H1 (cell line): Measurements from ENCODE around the gene TMEM183A. TPM values are rescaled to one million over a fixed set of nuclear protein-coding genes. Genes with fewer than 3 reads are reported as not detected.

Experiments
- CTCF ChIA-PET: fragments of 300-600 bp; sonication (Branson Sonifier 250); formaldehyde crosslinking; loops from one replicate; lab custom pipeline; 2021; ENCODE audit not compliant: partially characterized antibody; lab: Charles Lee
- POLR2A ChIA-PET: fragments of 300-600 bp; sonication (Branson Sonifier 250); formaldehyde crosslinking; loops from one replicate; lab custom pipeline; 2021; ENCODE audit warnings: inconsistent platforms; ENCODE audit not compliant: partially characterized antibody; lab: Charles Lee
- DNase-seq, 2 experiments: peaks; one replicate each; pipeline versions ENCODE4 v3.0.0 to v3.0.0-alpha.2; 2010 to 2022; ENCODE audit warnings: low spot score in 2 of 2, low read depth in 1 of 2, mixed read lengths in 1 of 2
- FAIRE-seq: peaks from 2 replicates; lab custom pipeline; 2011; peaks lifted over from hg19 to GRCh38; lab: Jason Lieb, UNC
- H2AFZ ChIP-seq: 2 replicates; pipeline ENCODE4 v1.8.1; 2012; ENCODE audit warnings: low read length, inconsistent platforms
- H2AK5ac ChIP-seq: 2 replicates; pipeline ENCODE4 v1.6.1; 2013; ENCODE audit warnings: low read depth, low read length
- H2BK120ac ChIP-seq: replicated peaks from 2 replicates; pipeline ENCODE3; 2013; ENCODE audit warnings: low read depth, low read length, inconsistent platforms
- H2BK12ac ChIP-seq: 2 replicates; pipeline ENCODE4 v1.6.1; 2013; ENCODE audit warnings: low read depth, low read length
- H2BK15ac ChIP-seq: 2 replicates; pipeline ENCODE4 v1.6.1; 2013; ENCODE audit warnings: low read length
- H2BK20ac ChIP-seq: 2 replicates; pipeline ENCODE4 v1.6.1; 2013; ENCODE audit warnings: low read length
- H2BK5ac ChIP-seq: 2 replicates; pipeline ENCODE4 v1.6.1; 2013; ENCODE audit warnings: low read depth, low read length
- H3K14ac ChIP-seq: 2 replicates; pipeline ENCODE4 v1.6.1; 2013; ENCODE audit warnings: inconsistent platforms; ENCODE audit not compliant: insufficient read length
- H3K18ac ChIP-seq: 2 replicates; pipeline ENCODE4 v1.6.1; 2013; ENCODE audit warnings: low read length; ENCODE audit errors: extremely low read depth
- H3K23ac ChIP-seq: 2 replicates; pipeline ENCODE4 v1.6.1; 2013; ENCODE audit warnings: inconsistent platforms; ENCODE audit not compliant: insufficient read length
- H3K23me2 ChIP-seq: 2 replicates; pipeline ENCODE4 v1.6.1; 2013; ENCODE audit warnings: low read depth, low read length
- H3K27ac ChIP-seq: 2 replicates; pipeline ENCODE4 v1.6.1; 2011; ENCODE audit warnings: low read depth, low read length, inconsistent platforms
- H3K27me3 ChIP-seq, 4 experiments: replicated peaks in 1 of 4; 1 replicate in 1 of 4; 2 replicates in 3 of 4; pipeline versions ENCODE4 v1.6.1 to v1.8.1; 2011 to 2013; ENCODE audit warnings: low read length in 3 of 4, mild to moderate bottlenecking in 3 of 4, inconsistent platforms in 2 of 4, mixed read lengths in 2 of 4, moderate library complexity in 1 of 4; ENCODE audit not compliant: control insufficient read depth in 3 of 4, insufficient read depth in 3 of 4; ENCODE audit errors: extremely low read depth in 1 of 4
- H3K36me3 ChIP-seq, 4 experiments: 2 replicates each; pipeline versions ENCODE4 v1.6.1 to v1.8.1; 2011 to 2013; ENCODE audit warnings: mild to moderate bottlenecking in 4 of 4, low read length in 3 of 4, moderate library complexity in 2 of 4, control low read depth in 1 of 4, inconsistent platforms in 1 of 4; ENCODE audit not compliant: insufficient read depth in 4 of 4, control insufficient read depth in 2 of 4
- H3K4ac ChIP-seq: replicated peaks from 2 replicates; pipeline ENCODE3; 2013; ENCODE audit warnings: low read length, low read depth, mixed read lengths, inconsistent platforms; ENCODE audit not compliant: insufficient read length
- H3K4me1 ChIP-seq, 4 experiments: replicated peaks in 1 of 4; 1 replicate in 1 of 4; 2 replicates in 3 of 4; pipeline versions ENCODE4 v1.6.1 to v1.8.1; 2011 to 2013; ENCODE audit warnings: low read length in 3 of 4, inconsistent platforms in 2 of 4, mixed read lengths in 1 of 4; ENCODE audit not compliant: insufficient read depth in 4 of 4, control insufficient read depth in 3 of 4
- H3K4me2 ChIP-seq, 2 experiments: 2 replicates each; pipeline versions ENCODE4 v1.6.1 to v1.8.1; 2011 to 2013; ENCODE audit warnings: low read depth in 2 of 2, low read length in 2 of 2, control low read depth in 1 of 2, inconsistent platforms in 1 of 2, mild to moderate bottlenecking in 1 of 2; ENCODE audit not compliant: insufficient read depth in 1 of 2
- H3K4me3 ChIP-seq, 4 experiments: fragments of 200-600, 300-600 bp in 1 of 4; sonication (generic), shearing (Covaris generic), sonication (Bioruptor Twin) in 1 of 4; 2 replicates each; pipeline versions ENCODE4 v1.5.1 to v1.8.1; 2011 to 2016; ENCODE audit warnings: low read length in 4 of 4, low read depth in 3 of 4, control low read depth in 2 of 4, inconsistent platforms in 2 of 4, mild to moderate bottlenecking in 2 of 4, mixed read lengths in 1 of 4, moderate library complexity in 1 of 4; ENCODE audit not compliant: insufficient read depth in 2 of 4; ENCODE audit errors: extremely low read depth in 1 of 4
- H3K56ac ChIP-seq: replicated peaks from 2 replicates; pipeline ENCODE3; 2013; ENCODE audit warnings: low read depth, mild to moderate bottlenecking, mixed read lengths, low read length, inconsistent platforms; ENCODE audit not compliant: insufficient read length
- H3K79me1 ChIP-seq: 2 replicates; pipeline ENCODE4 v1.6.1; 2013; ENCODE audit warnings: low read depth, low read length, control low read depth
- H3K79me2 ChIP-seq, 2 experiments: 2 replicates each; pipeline versions ENCODE4 v1.6.1 to v1.8.1; 2012 to 2013; ENCODE audit warnings: low read length in 2 of 2, mild to moderate bottlenecking in 2 of 2, inconsistent platforms in 1 of 2; ENCODE audit not compliant: insufficient read depth in 2 of 2, control insufficient read depth in 1 of 2
- H3K9ac ChIP-seq, 4 experiments: replicated peaks in 1 of 4; 1 replicate in 1 of 4; 2 replicates in 3 of 4; pipeline versions ENCODE4 v1.6.1 to v1.8.1; 2011 to 2013; ENCODE audit warnings: low read depth in 3 of 4, low read length in 3 of 4, control low read depth in 2 of 4, mild to moderate bottlenecking in 2 of 4, moderate library complexity in 2 of 4, inconsistent platforms in 1 of 4; ENCODE audit errors: extremely low read depth in 1 of 4
- H3K9me3 ChIP-seq, 2 experiments: 2 replicates each; pipeline versions ENCODE4 v1.6.1 to v1.8.1; 2012 to 2013; ENCODE audit warnings: mild to moderate bottlenecking in 2 of 2, moderate library complexity in 2 of 2, control low read depth in 1 of 2, inconsistent platforms in 1 of 2, low read depth in 1 of 2, low read length in 1 of 2, mixed read lengths in 1 of 2; ENCODE audit not compliant: insufficient read depth in 2 of 2
- H4K20me1 ChIP-seq, 2 experiments: replicated peaks in 1 of 2; 2 replicates each; pipeline versions ENCODE3 to v1.8.1; 2011 to 2013; ENCODE audit warnings: inconsistent platforms in 2 of 2, low read length in 2 of 2, mild to moderate bottlenecking in 1 of 2; ENCODE audit not compliant: insufficient read depth in 2 of 2, control insufficient read depth in 1 of 2
- H4K5ac ChIP-seq: 2 replicates; pipeline ENCODE4 v1.6.1; 2013; ENCODE audit warnings: low read length, low read depth, mixed read lengths, inconsistent platforms; ENCODE audit not compliant: insufficient read length
- H4K8ac ChIP-seq: 2 replicates; pipeline ENCODE4 v1.8.0; 2013; ENCODE audit warnings: mild to moderate bottlenecking, moderate library complexity, low read length, inconsistent platforms; ENCODE audit not compliant: insufficient read depth; ENCODE audit errors: extremely low read depth
- H4K91ac ChIP-seq: replicated peaks from 2 replicates; pipeline ENCODE3; 2013; ENCODE audit warnings: low read length, mixed read lengths, inconsistent platforms; ENCODE audit not compliant: insufficient read length
- CBX5 ChIP-seq: fragments of 300-800, 300-1000 bp; sonication (generic); IDR thresholded peaks from 2 replicates; pipeline ENCODE4 v1.7.1; 2016; ENCODE audit warnings: antibody characterized with exemption, low read length, low read depth
- CTCF ChIP-seq, 3 experiments: IDR thresholded peaks; 1 replicate in 2 of 3; 2 replicates in 1 of 3; pipeline versions ENCODE4 v1.5.1 to v1.6.1; 2011; ENCODE audit warnings: low read length in 3 of 3, mild to moderate bottlenecking in 3 of 3, inconsistent platforms in 2 of 3, low read depth in 1 of 3, moderate library complexity in 1 of 3; ENCODE audit not compliant: insufficient read depth in 1 of 3; ENCODE audit errors: control extremely low read depth in 1 of 3
- HDAC6 ChIP-seq: IDR thresholded peaks from one replicate; pipeline ENCODE4 v1.7.1; 2012; ENCODE audit warnings: low read depth, mild to moderate bottlenecking, inconsistent platforms, low read length, moderate library complexity
- KDM1A ChIP-seq: fragments of 200-600, 300-600 bp; sonication (generic); IDR thresholded peaks from 2 replicates; pipeline ENCODE4 v1.7.1; 2016; ENCODE audit warnings: mild to moderate bottlenecking, low read length, borderline replicate concordance
- RXRA ChIP-seq: IDR thresholded peaks from 2 replicates; pipeline ENCODE4 v1.6.1; 2011; ENCODE audit warnings: low read depth, mild to moderate bottlenecking, low read length, moderate library complexity; ENCODE audit not compliant: insufficient read depth
- SUZ12 ChIP-seq: fragments of 200-600 bp; sonication (generic); IDR thresholded peaks from 2 replicates; pipeline ENCODE4 v1.6.1; 2012; ENCODE audit warnings: mild to moderate bottlenecking, inconsistent platforms, low read length, moderate library complexity, mixed read lengths
- WGBS, 2 experiments: shearing (Covaris generic) in 1 of 2; methylation state at CpG; one replicate each; pipeline versions ENCODE4 v1.1.6 to v1.1.7; 2013 to 2015; ENCODE audit warnings: low lambda C conversion rate in 2 of 2, mixed read lengths in 2 of 2, inconsistent platforms in 1 of 2, low coverage in 1 of 2, missing lambda C conversion rate in 1 of 2; ENCODE audit not compliant: insufficient replicate concordance in 2 of 2, insufficient coverage in 1 of 2, insufficient read length in 1 of 2; ENCODE audit errors: extremely low coverage in 1 of 2, missing lambda C conversion rate in 1 of 2; 5-methylcytosine and 5-hydroxymethylcytosine counted together
- polyA plus RNA-seq, 7 experiments: library from polyadenylated mRNA; depleted of rRNA in 3 of 7; stranded (reverse) in 5 of 7; unstranded in 2 of 7; fragments of >200 nt in 5 of 7; fragments of 200-250 nt in 2 of 7; gene quantifications; 1 replicate in 5 of 7; 2 replicates in 1 of 7; 4 replicates in 1 of 7; pipeline versions ENCODE4 v1.2.1 to v1.2.3, GENCODE V29; 2011 to 2013; ENCODE audit warnings: missing spikeins in 2 of 7, mixed read lengths in 2 of 7
- total RNA-seq: library from RNA; stranded (reverse); fragmentation: NEBNext Ultra II Directional; extraction: Animal tissue kit (Norgen Biotek cat#: 25700); gene quantifications from 2 replicates; pipeline ENCODE4 v1.2.1, GENCODE V29; 2021

TMEM183A gene
- total and polyA plus RNA-seq, 2 of the 8 experiments (the other 6 are each of a cell fraction or from before 2014, with no cell fraction given): 107 to 173 TPM

- no peak overlapping the region for H2BK120ac ChIP-seq
- H3K27ac ChIP-seq: no peak overlapping the region
- peak overlapping the region; percentile 7 for H4K91ac ChIP-seq
- no peak overlapping the region for H2BK20ac ChIP-seq
- no peak overlapping the region for H2BK5ac ChIP-seq
- H2AFZ ChIP-seq: no peak overlapping the region
- FAIRE-seq (no peak), DNase-seq (no peak)
- H3K79me2 ChIP-seq: no peaks in the 10 kb centered on the region
- H3K18ac ChIP-seq: no peak overlapping the region
- H3K23me2 ChIP-seq: no peaks in the 10 kb centered on the region
- no peak overlapping the region for H3K23ac ChIP-seq
- peaks cover 2% of the 10 kb centered on the region; the same call in 1 of the 2 replicates for H3K79me1 ChIP-seq
- H3K14ac ChIP-seq: no peak overlapping the region
- H3K27me3 ChIP-seq: no peaks in the 10 kb centered on the region
- CTCF ChIA-PET: interaction anchor here (0.6 to 49.7 kb wide), 15 partner anchors 10 to 310 kb away, joined by 3 to 1089 read pairs (median 4); partner anchors contain the start of genes ADORA1 and PPFIA4
- no peak overlapping the region for H4K5ac ChIP-seq
- WGBS, 2 experiments: 38% methylated on average over 1 of the region's 2 CpGs; no CpG with 5 or more reads in 1 of the 2 experiments
- no peak overlapping the region for H3K9ac ChIP-seq
- H3K4ac ChIP-seq: no peak overlapping the region
- no peaks in the 10 kb centered on the region for H4K20me1 ChIP-seq
- H3K4me2 ChIP-seq: no peak overlapping the region
- H3K4me1 ChIP-seq: peaks cover 2 to 15% (median 5%) of the 10 kb centered on the region in 4 experiments
- no peak overlapping the region for H2BK12ac ChIP-seq
- H3K4me3 ChIP-seq: no peak overlapping the region
- no peak overlapping the region for H4K8ac ChIP-seq
- no peak overlapping the region for H2BK15ac ChIP-seq
- no peak for TF ChIP-seq RXRA
- no peak for TF ChIP-seq KDM1A
- no peak for TF ChIP-seq HDAC6
- no peak for TF ChIP-seq CBX5
- no peak for TF ChIP-seq CTCF (IDR thresholded peaks at IDR 0.05; ENCODE audit: control extremely low read depth in 1 of 3, insufficient read depth in 1 of 3, low read depth in 1 of 3, low read length in 3 of 3)
- TF ChIP-seq SUZ12: no peak
- POLR2A ChIA-PET: interaction anchor here (1.4 to 2.1 kb wide), 3 partner anchors 9 to 29 kb away, joined by 6 to 8 read pairs (median 7); partner anchors contain the start of genes PPFIA4 and TMEM183A
- no peak overlapping the region for H3K56ac ChIP-seq
- no peak overlapping the region; the same call in 1 of the 2 replicates for H2AK5ac ChIP-seq
- H3K9me3 ChIP-seq: no peaks in the 10 kb centered on the region
- no peaks in the 10 kb centered on the region for H3K36me3 ChIP-seq
These were observed 29.4 kb downstream of the TMEM183A start for GRCh38 chr1:203036537-203036936.
